ENCODE data around the gene IRF2BP1. TPM values are rescaled to one million over a fixed set of nuclear protein-coding genes. Genes with fewer than 3 reads are reported as not detected.
A peak's percentile ranks its signal among the peaks of the same experiment; 100 is the strongest.

Gene IRF2BP1
- total and polyA plus RNA-seq, 2 of the 13 experiments (the other 11 are each of a cell fraction or from before 2014, with no cell fraction given): 4.3 to 14.3 TPM

DNA sequence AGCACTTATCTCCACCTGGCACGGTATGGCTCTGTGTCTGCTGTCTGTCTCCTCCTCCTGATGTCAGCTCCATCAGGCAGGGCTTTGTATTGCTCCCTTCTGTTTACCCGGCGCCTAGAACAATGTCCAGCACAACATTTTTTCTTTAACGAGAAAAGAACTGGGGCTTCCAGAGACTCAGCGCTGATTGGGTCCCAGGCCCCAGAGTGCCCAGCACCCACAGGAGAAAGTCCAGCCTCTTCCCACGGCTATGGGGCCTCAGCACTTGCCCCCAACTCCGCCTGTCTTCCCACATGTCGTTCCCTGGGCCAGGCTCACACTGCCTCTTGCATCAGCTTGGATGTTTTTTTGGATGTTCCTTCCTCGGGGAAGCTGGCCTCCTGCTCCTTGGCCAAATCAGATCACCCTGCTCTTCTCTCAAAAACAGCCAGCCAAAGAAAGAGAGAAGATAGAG is 9.6 kb upstream of the IRF2BP1 start (continued):
- peak; percentile 80 for TF ChIP-seq TBX2 (CRISPR knock-in tag; IDR thresholded peaks at IDR 0.05; ENCODE audit: borderline replicate concordance)
- TF ChIP-seq, protein P1, sequence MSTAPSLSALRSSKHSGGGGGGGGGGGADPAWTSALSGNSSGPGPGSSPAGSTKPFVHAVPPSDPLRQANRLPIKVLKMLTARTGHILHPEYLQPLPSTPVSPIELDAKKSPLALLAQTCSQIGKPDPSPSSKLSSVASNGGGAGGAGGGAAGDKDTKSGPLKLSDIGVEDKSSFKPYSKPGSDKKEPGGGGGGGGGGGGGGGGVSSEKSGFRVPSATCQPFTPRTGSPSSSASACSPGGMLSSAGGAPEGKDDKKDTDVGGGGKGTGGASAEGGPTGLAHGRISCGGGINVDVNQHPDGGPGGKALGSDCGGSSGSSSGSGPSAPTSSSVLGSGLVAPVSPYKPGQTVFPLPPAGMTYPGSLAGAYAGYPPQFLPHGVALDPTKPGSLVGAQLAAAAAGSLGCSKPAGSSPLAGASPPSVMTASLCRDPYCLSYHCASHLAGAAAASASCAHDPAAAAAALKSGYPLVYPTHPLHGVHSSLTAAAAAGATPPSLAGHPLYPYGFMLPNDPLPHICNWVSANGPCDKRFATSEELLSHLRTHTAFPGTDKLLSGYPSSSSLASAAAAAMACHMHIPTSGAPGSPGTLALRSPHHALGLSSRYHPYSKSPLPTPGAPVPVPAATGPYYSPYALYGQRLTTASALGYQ (CRISPR knock-in tag; IDR thresholded peaks at IDR 0.05): 0 out of 2 replicates have a peak, but pooled peaks have one; percentile 42
- no peak for TF ChIP-seq ZNF44 (CRISPR knock-in tag; IDR thresholded peaks at IDR 0.05)
- TF ChIP-seq GABPA (IDR thresholded peaks at IDR 0.05; ENCODE audit: low read depth, low read length): no peak
- TF ChIP-seq GABPA (CRISPR knock-in tag; IDR thresholded peaks at IDR 0.05; ENCODE audit: low read depth): no peak; the same call in 1 of the 2 replicates
- TF ChIP-seq FOXK2 (IDR thresholded peaks at IDR 0.05): no peak
- no peak for TF ChIP-seq ZNF562 (CRISPR knock-in tag; IDR thresholded peaks at IDR 0.05; ENCODE audit: borderline replicate concordance)
- TF ChIP-seq, protein P2, sequence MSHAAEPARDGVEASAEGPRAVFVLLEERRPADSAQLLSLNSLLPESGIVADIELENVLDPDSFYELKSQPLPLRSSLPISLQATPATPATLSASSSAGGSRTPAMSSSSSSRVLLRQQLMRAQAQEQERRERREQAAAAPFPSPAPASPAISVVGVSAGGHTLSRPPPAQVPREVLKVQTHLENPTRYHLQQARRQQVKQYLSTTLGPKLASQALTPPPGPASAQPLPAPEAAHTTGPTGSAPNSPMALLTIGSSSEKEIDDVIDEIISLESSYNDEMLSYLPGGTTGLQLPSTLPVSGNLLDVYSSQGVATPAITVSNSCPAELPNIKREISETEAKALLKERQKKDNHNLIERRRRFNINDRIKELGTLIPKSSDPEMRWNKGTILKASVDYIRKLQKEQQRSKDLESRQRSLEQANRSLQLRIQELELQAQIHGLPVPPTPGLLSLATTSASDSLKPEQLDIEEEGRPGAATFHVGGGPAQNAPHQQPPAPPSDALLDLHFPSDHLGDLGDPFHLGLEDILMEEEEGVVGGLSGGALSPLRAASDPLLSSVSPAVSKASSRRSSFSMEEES (CRISPR knock-in tag; IDR thresholded peaks at IDR 0.05): no peak
- peak; percentile 76 for TF ChIP-seq DMAP1 (CRISPR knock-in tag; IDR thresholded peaks at IDR 0.05)
- no peak for TF ChIP-seq ZNF546 (CRISPR knock-in tag; conservative IDR thresholded peaks at IDR 0.05)
- TF ChIP-seq ZNF629 (CRISPR knock-in tag; conservative IDR thresholded peaks at IDR 0.05): no peak
- TF ChIP-seq, protein P3, sequence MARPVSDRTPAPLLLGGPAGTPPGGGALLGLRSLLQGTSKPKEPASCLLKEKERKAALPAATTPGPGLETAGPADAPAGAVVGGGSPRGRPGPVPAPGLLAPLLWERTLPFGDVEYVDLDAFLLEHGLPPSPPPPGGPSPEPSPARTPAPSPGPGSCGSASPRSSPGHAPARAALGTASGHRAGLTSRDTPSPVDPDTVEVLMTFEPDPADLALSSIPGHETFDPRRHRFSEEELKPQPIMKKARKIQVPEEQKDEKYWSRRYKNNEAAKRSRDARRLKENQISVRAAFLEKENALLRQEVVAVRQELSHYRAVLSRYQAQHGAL (CRISPR knock-in tag; IDR thresholded peaks at IDR 0.05; ENCODE audit: not compliant biosample characterization): no peak
- TF ChIP-seq POLR2AphosphoS5 (IDR thresholded peaks at IDR 0.05; ENCODE audit: low read depth, low read length): peak; percentile 56
- TF ChIP-seq ZNF234 (CRISPR knock-in tag; conservative IDR thresholded peaks at IDR 0.05): no peak
- peak; percentile 82 for TF ChIP-seq PHF21A (CRISPR knock-in tag; IDR thresholded peaks at IDR 0.05)
- no peak for TF ChIP-seq ZNF274 (CRISPR knock-in tag; IDR thresholded peaks at IDR 0.05)
- no peak; the same call in 1 of the 2 replicates for TF ChIP-seq HINFP (CRISPR knock-in tag; IDR thresholded peaks at IDR 0.05; ENCODE audit: low read depth)
- TF ChIP-seq MXD1 (CRISPR knock-in tag; IDR thresholded peaks at IDR 0.05): 0 out of 2 replicates have a peak, but pooled peaks have one; percentile 1
- TF ChIP-seq NFKB2 (CRISPR knock-in tag; IDR thresholded peaks at IDR 0.05; ENCODE audit: borderline replicate concordance): no peak
- TF ChIP-seq USF2 (IDR thresholded peaks at IDR 0.05; ENCODE audit: low read depth, low read length): no peak
- no peak for TF ChIP-seq USF2 (CRISPR knock-in tag; IDR thresholded peaks at IDR 0.05; ENCODE audit: borderline replicate concordance)
- TF ChIP-seq RFX1 (IDR thresholded peaks at IDR 0.05): no peak
- no peak for TF ChIP-seq ZNF34 (CRISPR knock-in tag; IDR thresholded peaks at IDR 0.05; ENCODE audit: borderline replicate concordance)

All from HepG2 (cell line).